OCI-LY7 (cell line): ENCODE results near the gene IL15RA. TPM values are rescaled to one million over a fixed set of nuclear protein-coding genes. Genes with fewer than 3 reads are reported as not detected.

Source experiments
- BruUV-seq: library from RNA; stranded (reverse); fragments of 400-500 nt; replicated peaks from 2 replicates; lab custom pipeline; 2021; lab: Mats Ljungman, UMichigan
- CTCF ChIA-PET: fragments of 300-600 bp; sonication (Branson Sonifier 250); formaldehyde crosslinking; loops from one replicate; lab custom pipeline; 2022; ENCODE audit warnings: antibody characterized with exemption; ENCODE audit not compliant: unreplicated experiment; lab: Charles Lee
- POLR2A ChIA-PET: fragments of 300-600 bp; sonication (Branson Sonifier 250); formaldehyde crosslinking; loops from one replicate; lab custom pipeline; 2022; ENCODE audit warnings: antibody characterized with exemption; lab: Charles Lee
- DNase-seq: peaks from one replicate; pipeline ENCODE4 v3.0.0-alpha.2; 2015; ENCODE audit warnings: low spot score
- H2AFZ ChIP-seq: fragments of 200-600 bp; sonication (generic), shearing (Covaris generic); 2 replicates; pipeline ENCODE4 v1.6.1; 2014; ENCODE audit warnings: mild to moderate bottlenecking, antibody characterized with exemption, low read length, moderate library complexity
- H3K27ac ChIP-seq: fragments of 200-600 bp; sonication (generic); 2 replicates; pipeline ENCODE4 v1.5.1; 2014; ENCODE audit warnings: mixed run types, low read depth, mild to moderate bottlenecking, moderate library complexity, low read length, inconsistent platforms; ENCODE audit not compliant: poor library complexity, severe bottlenecking
- H3K36me3 ChIP-seq: fragments of 200-600 bp; sonication (generic); 2 replicates; pipeline ENCODE4 v1.6.1; 2014; ENCODE audit warnings: mild to moderate bottlenecking, antibody characterized with exemption, low read length, moderate library complexity, mixed read lengths; ENCODE audit not compliant: insufficient read depth
- H3K4me1 ChIP-seq: fragments of 200-600 bp; sonication (generic); 2 replicates; pipeline ENCODE4 v1.5.1; 2014; ENCODE audit warnings: mild to moderate bottlenecking, low read length; ENCODE audit not compliant: insufficient read depth, poor library complexity, severe bottlenecking
- H3K4me2 ChIP-seq: fragments of 200-600 bp; sonication (generic); 2 replicates; pipeline ENCODE4 v1.6.1; 2014; ENCODE audit warnings: mild to moderate bottlenecking, low read length
- H3K4me3 ChIP-seq: fragments of 200-600 bp; sonication (generic); 2 replicates; pipeline ENCODE4 v1.5.1; 2014; ENCODE audit warnings: mild to moderate bottlenecking, low read depth, low read length; ENCODE audit not compliant: poor library complexity, severe bottlenecking
- H3K79me2 ChIP-seq: fragments of 200-600 bp; sonication (generic); 2 replicates; pipeline ENCODE4 v1.6.1; 2016; ENCODE audit warnings: low read depth, mild to moderate bottlenecking, low read length, moderate library complexity, mixed read lengths; ENCODE audit not compliant: insufficient read depth
- H3K9me2 ChIP-seq: fragments of 200-600 bp; sonication (generic); 2 replicates; pipeline ENCODE4 v1.6.1; 2016; ENCODE audit warnings: mild to moderate bottlenecking, low read length, mixed read lengths; ENCODE audit not compliant: insufficient read depth
- H3K9me3 ChIP-seq: fragments of 200-600 bp; sonication (generic); 2 replicates; pipeline ENCODE4 v1.6.1; 2014; ENCODE audit warnings: mild to moderate bottlenecking, mixed run types, low read length, mixed read lengths
- H4K20me1 ChIP-seq: fragments of 200-600 bp; sonication (generic); 2 replicates; pipeline ENCODE4 v1.6.1; 2014; ENCODE audit warnings: mild to moderate bottlenecking, antibody characterized with exemption, low read length, moderate library complexity, mixed read lengths; ENCODE audit not compliant: insufficient read depth
- CTCF ChIP-seq: fragments of 200-600 bp; sonication (generic); conservative IDR thresholded peaks from 2 replicates; pipeline ENCODE4 v1.5.1; 2014; ENCODE audit warnings: mild to moderate bottlenecking, antibody characterized with exemption, low read length, moderate library complexity, mixed read lengths
- EZH2phosphoT487 ChIP-seq: fragments of 200-600 bp; sonication (generic); IDR thresholded peaks from 2 replicates; pipeline ENCODE4 v1.6.1; 2018; ENCODE audit warnings: low read depth, borderline replicate concordance, mild to moderate bottlenecking, mixed run types, antibody characterized with exemption, low read length, moderate library complexity, mixed read lengths
- intact Hi-C: fragments of 100-400 bp; cut with micrococcal nuclease; formaldehyde crosslinking; loops from one replicate; pipeline ENCODE4 v1.10.0; 2022; ENCODE audit not compliant: unreplicated experiment
- total RNA-seq, 2 experiments: library from RNA; depleted of rRNA in 1 of 2; stranded (reverse); fragments of >200 nt in 1 of 2; shearing (Covaris generic) in 1 of 2; gene quantifications; 2 replicates each; pipeline ENCODE4 v1.2.3, GENCODE V29; 2014 to 2022

Gene IL15RA
- total RNA-seq, 2 experiments from 2014 or later = 5.9 to 14.5 TPM

- no peak for TF ChIP-seq EZH2phosphoT487
- TF ChIP-seq CTCF = no peak
- Histone ChIP-seq H3K79me2 (no peaks in the 10 kb centered on the region), H3K9me3 (no peaks in the 10 kb centered on the region), H2AFZ (peak overlapping the region; percentile 51; the same call in 1 of the 2 replicates), H3K4me1 (peaks cover 16% of the 10 kb centered on the region), H3K9me2 (no peaks in the 10 kb centered on the region), H3K4me3 (no peak overlapping the region), H3K4me2 (peak overlapping the region; percentile 61), H4K20me1 (no peaks in the 10 kb centered on the region), H3K27ac (peak overlapping the region; percentile 68), H3K36me3 (peaks cover 16% of the 10 kb centered on the region)
- ChIA-PET CTCF (interaction anchor here (1.2 to 2.5 kb wide), 3 partner anchors 35 to 73 kb away, joined by 4 to 10 read pairs (median 4); no protein-coding TSS in a partner anchor), POLR2A (interaction anchor here (0.5 to 1.8 kb wide), 12 partner anchors 16 to 916 kb away, joined by 3 to 6 read pairs (median 4); partner anchors contain the start of gene PFKFB3)
- intact Hi-C loops = loop anchor here (1.0 to 10.0 kb wide), 4 partner anchors 37 to 391 kb away; no protein-coding TSS in a partner anchor
- DNase-seq = no peak
- BruUV-seq = no TSS peak
These were observed 36.3 kb upstream of the IL15RA start for GRCh38 chr10:6013413-6014192.

- no peak for TF ChIP-seq EZH2phosphoT487
- no peak for TF ChIP-seq CTCF
- no peak overlapping the region for H3K27ac ChIP-seq
- DNase-seq = no peak
- no peaks in the 10 kb centered on the region for H3K9me2 ChIP-seq
- no peak overlapping the region for H3K4me3 ChIP-seq
- ChIA-PET POLR2A (interaction anchor here (1.0 kb wide), 1 partner anchor 54 kb away, joined by 4 read pairs; no protein-coding TSS in a partner anchor), CTCF (no interaction called here)
- H3K79me2 ChIP-seq = no peaks in the 10 kb centered on the region
- peaks cover 9% of the 10 kb centered on the region for H3K36me3 ChIP-seq
- no peaks in the 10 kb centered on the region for H4K20me1 ChIP-seq
- intact Hi-C loops = loop anchor here (5.0 to 10.0 kb wide), 2 partner anchors 150 to 392 kb away; no protein-coding TSS in a partner anchor
- peaks cover 16% of the 10 kb centered on the region for H3K4me1 ChIP-seq
- no peak overlapping the region for H2AFZ ChIP-seq
- H3K4me2 ChIP-seq = no peak overlapping the region
- BruUV-seq = no TSS peak
- peaks cover 3% of the 10 kb centered on the region; the same call in 1 of the 2 replicates for H3K9me3 ChIP-seq
These were observed 35.0 kb upstream of the IL15RA start for GRCh38 chr10:6012121-6012905.
